ENCODE measurements around the gene SKIC8.

Gene SKIC8

DNA sequence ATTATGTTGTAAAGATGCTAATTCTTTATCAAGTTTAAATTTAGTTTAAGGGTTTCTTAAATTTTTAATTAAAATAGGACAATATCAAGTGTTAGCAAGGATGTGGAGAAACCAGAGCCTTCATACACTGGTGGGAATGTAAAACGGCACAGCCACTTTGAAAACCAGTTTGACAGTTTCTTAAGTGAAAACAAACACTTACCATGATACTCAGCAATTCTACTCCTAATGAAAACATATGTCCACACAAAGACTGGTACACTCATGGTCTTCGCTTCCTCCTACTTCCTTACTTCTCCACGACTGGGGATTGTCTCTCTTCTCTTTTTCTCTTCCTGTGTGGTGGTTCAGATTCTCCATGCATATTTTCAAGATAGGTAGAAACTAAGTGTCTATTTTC lies 9.2 kb downstream of the SKIC8 start:
- no peak for DNase-seq

DNA sequence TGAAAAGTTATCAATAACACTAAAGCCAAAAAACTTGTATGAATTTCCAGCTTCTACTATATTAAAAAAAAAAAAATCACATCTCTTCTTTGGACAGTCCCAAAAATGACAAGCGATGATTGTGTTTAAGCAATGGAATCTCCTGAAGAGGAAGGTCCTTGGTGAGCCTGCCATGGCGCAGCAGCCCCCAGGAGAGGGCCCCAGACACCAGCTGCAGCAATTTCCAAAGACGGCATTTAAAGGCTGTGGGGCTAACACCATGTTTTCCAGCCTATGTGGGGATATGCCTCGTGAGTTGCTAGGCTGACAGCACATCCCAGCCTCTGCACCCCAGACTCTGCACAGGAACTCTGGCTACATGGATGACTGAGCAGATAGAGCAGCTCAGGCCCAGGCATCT lies 14.7 kb downstream of the SKIC8 start:
- no peak for DNase-seq

DNA sequence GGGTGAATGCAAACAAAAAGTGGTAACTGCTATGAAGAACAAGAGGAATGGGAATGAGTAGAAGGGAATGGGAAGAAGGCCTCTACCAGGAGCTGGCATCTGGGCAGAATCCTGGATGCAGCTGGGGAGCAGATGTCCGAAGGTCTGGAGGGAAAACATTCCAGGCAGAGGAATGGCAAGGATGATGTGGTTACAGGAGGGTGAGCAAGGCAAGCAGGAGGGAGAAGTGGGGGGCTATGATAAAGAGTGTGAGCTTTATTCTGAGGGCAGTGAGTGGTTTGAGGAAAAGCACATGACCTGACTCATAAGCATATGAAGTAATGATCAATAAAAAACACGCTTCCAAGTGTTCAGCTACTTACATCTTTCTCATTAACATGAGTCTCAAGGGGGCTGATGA lies 17.1 kb downstream of the SKIC8 start:
- no peak for DNase-seq

DNA sequence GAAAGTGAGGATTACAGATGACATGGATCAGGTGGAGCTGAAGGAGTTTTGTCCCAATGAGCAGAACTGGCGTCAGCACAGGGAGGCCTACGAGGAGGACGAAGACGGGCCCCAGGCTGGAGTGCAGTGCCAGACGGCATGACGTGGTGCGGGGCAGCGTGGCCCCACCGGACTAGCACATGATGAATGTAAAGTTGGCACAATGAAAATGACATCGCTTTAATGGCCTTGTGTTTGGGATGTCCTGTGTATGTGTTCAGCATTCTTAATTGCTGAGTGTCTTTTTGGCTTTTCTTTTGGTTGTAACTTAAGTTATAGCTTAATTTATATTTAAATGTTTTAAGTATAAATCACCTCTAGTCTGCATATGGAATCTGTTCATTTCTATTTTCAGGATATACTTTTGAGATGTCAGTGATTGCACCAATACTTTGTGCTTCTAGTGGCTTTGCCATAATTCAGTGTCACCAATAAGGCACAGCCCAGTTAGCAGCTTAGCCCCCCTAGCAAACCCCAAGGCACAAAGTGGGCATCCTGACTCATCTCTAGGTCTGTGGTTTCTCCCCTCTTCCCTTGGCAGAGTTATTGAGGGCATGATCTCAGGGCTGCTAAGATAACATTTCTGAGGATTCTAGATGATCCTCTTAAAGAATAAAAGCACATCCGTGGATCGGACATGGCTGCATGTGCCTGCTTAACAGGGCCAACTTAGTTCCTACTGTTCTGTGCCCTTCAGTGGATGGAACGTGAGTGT lies 18.9 kb downstream of the SKIC8 start:
- DNase-seq, result no peak

DNA sequence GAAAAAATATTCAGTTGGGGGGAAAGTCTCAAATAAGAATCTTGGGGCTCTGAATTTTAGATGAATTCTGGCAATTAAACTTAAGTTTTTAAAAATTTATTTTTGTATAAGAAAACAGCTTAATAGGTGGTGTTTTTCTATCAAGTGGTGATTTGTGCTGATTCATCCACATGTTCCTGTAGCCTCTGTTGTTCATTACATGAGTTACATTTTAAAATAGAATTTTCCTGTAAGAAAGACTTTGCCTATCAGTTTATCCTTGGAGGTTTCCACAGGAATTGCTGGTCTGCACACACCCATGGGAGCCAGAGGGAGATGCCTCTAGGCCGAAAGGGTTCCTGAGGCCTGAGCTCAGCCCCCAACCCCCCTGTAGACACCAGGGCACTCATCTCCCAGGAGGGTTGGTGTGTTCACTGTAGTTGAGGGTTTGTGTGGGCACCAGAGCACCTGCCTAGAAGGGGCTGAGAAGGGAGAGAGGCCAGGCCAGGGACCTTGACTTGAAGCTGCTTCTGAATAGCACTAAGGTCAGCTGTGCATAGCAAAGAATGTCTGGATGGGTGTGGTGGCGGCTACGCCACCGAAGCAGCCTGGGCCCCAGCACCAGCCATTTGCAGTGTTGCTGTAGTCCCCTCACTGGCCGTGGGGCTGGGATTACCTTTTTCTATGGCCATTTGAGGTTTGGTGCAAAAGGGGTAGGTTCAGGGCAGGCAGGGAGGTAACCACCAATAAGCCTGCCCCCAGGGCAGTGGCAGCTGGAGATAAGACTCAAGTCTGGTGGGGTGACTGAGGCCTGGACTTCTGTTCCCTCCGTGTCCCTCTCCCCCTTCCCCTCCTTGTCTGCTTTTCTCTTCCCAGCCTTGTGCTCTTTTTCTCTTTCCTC lies 23.1 kb downstream of the SKIC8 start:
- DNase-seq, result no peak

DNA sequence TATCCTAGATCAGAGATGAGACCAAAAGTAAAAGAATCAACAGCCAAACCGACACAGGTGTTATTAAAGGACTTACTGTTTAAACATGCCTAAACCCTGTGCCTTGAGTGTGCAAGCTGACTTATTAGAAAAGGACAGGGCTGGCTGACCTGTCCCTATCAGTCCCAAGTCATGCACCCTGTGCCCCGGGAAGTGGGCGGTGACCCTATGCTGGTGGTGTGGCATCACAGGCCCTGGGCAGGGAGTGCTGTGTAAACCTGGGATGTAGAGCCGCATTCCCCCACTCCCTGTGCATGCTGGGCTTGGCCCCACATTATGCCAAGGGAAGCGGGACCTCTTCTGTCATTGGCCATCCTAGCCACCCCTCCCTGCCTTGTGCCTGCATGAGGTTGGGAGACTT lies 24.4 kb downstream of the SKIC8 start:
- DNase-seq, result no peak

DNA sequence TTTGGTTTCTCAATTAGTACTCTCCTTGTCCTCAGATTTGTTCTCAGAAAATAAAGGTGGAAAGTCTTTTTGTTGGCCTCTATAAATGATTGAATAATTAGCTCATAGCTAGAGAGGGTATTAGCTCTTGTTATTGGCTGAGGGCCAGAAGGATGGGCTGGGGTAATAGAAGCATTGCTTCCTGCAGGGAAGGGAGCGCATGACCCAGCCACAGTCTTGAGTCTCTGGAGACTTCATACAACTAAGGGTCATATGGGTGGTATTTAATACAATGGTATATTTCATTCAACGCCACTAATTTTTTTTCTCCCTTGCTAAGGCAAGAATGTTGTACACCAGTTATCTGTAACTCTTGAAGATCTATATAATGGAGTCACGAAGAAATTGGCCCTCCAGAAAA lies 26.6 kb downstream of the SKIC8 start:
- no peak for DNase-seq

DNA sequence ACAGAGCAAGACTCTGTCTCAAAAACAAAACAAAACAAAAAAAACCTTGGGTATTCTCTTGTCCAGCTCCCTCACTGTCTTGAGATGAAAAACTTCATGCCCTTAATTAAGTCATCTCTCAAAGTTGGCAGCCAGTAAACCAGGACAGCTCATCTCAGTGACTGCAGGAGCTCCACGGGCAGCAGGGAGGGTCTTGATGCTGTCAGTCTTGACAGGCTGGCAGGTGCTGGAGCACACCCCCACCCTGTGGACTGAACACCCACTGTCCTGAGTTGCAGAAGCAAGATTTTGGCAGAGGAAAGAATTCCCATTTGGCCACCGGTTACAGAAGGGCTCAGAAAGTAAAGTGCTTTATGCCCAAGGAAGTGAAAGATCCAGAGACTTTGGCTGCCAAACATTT lies 27.1 kb downstream of the SKIC8 start:
- no peak for DNase-seq

DNA sequence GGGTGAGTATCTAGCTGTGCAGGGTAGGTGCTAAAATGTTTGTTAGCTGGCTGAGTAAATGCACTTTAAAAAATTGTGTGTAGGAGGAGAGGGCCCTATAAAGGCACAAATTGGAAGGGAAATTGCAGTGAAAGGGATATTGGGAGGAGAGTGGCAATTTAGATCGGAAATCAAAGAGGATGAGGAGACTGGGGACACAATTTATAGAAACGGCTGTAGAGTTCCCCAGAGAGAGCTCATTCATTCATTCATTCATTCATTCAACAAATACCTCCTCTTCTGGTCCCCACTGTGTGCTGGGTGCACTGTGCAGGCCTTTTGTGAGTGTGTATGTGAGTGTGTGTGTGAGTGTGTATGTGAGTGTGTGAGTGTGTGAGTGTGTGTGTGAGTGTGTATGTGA lies 32.6 kb downstream of the SKIC8 start:
- no peak for DNase-seq

DNA sequence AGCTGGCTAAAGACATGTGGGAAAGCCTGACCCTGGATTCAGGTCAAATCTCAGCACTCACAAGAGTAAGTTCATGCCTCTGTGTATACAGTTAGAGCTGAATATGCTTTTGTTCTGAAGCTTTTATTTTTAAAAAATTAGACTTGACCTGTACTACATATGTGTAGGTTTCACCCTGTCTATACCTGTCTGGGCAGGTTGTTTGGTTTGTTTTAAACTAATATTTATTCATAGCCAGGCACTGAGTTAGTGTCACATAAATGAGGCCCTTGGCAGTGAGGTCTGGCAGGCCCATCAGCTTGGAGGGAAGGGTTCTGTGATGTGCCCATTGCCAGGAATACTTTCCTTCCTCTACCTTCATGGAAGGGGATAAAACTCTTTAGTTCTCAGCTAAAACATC lies 33.2 kb downstream of the SKIC8 start:
- DNase-seq, result no peak

DNA sequence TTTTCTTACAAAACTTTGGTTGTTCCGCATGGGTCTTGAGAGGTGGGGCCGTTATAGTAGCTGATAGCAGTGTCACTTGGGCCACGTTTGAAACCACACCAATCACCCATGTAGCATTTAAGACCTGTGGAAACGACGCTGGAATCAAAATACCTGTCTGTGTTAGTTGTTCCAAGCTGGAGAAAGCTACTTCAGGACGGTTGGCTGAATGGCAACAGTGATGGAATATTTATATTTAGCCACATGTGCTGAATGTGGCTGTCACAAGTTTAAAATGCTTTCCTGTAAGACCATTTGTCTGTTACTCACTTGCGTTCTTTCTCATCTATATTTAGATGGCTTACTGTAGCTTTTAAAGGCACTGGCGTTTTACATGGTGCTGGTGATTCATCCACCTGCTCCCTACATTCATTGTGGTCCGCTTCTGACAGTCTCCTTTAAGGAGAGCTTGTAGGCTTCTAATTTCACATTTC lies 33.6 kb downstream of the SKIC8 start:
- no peak for DNase-seq

DNA sequence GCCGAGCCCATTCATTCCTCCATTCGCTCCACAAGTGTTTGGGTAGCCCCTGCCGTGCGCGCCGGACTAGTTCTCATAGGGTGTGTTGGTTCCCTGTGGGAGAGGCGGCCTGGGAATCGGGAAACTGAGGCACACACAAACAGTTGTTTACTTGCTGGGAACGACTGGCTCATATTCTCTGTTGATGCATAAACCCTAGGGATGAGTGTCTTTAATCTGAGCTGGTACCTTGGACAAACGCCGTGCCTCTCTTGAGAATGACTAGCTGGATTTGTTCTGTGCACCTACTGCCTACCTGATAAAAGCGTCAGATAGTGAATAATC lies 34.3 kb downstream of the SKIC8 start:
- no peak for DNase-seq

DNA sequence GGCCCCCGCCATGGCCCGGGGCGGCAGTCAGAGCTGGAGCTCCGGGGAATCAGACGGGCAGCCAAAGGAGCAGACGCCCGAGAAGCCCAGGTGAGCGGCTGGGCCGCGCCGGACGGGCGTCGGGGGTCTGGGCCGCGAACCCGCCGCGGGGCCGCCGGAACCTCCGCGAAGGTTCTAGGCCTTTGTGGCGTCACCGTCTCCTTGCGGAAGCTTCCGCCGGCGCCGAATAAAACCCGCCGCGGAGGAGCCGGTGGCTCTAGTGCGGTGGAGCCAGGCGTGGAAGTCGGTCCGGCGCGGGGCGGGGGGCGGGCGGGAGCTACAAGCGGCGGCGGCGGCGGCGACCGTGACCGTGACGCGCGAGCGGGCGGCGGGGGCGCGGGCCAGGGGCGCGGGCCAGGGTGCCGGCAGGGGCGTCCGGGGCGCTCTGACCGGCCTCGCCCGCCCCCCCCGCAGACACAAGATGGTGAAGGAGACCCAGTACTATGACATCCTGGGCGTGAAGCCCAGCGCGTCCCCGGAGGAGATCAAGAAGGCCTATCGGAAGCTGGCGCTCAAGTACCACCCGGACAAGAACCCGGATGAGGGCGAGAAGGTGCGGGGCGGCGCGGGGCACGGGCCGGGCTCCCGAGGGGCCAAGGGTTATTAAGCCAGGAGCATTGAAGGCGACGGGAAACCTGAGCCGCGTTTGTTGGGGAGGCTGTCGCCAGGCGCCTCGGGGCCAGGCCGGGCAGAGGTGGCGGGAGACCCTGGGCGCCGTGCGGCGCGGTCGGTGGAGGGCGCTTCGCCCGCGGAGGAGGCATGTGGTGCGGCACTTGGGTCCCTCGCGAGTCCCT lies 34.9 kb downstream of the SKIC8 start, which contains the start of gene DNAJA4:
Gene DNAJA4 (plus strand): TSS at position 259 of the 833 bp plus-strand sequence. CDS start 202 bp downstream, at position 461.
- DNase-seq, result peak; percentile 65

DNA sequence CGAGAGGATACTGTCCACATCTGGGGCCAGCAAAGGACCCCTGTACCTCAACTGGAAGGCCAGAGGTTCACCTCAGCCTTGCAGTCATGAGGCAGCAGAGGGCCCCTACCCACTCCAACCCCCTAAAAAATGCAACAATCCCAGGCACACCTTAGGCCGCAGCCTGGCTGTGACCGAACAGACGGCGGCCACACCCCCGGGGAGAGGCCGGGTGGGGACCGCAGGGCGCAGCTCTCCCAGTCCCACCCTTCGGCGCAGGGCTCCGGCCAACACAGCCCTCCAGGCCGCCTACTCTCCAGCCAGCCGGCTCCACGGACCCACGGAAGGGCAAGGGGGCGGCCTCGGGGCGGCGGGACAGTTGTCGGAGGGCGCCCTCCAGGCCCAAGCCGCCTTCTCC lies 35.5 kb downstream of the SKIC8 start:
- DNase-seq, result no peak

DNA sequence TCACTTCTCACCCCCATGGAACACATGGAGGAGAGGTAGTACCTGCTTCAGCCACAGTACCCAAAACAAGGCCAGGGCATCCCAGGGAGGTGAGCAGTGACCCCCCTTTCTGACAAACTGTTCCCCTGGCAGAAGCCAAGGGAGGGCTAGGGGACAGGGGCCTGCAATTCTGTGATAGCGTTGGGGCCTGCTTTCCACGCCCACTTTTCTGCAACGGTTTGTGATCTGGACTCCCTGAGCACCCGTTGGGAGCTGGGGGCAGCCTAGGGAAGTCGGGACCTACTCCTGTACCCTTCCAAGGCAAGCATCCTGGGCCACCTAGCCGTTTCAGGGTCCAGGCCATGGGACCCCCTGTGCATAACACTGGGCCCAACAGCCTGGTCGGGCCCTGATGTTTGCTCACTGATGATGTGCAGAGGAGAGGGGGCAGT lies 36.0 kb downstream of the SKIC8 start:
- no peak for DNase-seq

DNA sequence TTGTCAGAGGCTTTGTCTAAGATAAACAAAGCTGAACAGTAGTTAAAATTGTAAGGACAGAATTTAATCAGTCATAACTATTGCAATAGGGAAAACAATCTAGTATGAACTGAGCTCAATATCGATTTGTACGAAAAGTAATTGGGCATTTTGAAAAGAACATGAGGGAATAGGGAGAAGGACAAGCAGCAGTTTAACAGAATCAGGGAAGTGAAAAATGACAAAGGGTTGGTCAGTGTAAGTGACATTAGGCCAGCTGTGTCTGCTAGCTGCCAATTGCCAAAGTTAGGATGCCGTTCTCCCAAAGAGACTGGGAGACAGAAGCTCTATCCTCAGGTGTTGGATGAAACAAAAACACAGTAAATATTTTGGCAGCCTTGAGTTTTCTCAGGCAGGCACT lies 38.3 kb downstream of the SKIC8 start:
- DNase-seq, result no peak

DNA sequence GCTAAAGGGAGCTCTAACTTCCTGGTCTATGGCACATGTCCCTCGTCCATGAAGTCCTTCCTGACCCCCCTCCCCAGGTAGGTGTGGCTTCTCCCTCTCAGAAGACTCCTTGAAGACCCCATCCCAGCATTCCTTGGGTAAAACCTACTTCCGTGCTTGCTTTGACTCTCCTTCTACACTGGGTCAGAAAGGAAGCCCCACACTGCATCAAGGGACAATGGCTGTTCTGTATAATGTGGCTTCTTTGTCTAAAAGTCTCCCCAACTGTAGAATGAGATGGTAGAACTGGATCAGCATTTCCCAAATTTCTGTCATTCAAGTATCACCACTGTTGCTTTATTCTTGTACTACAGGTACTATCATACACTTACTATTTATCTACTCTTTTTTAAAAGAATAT lies 38.9 kb downstream of the SKIC8 start:
- DNase-seq, result no peak

DNA sequence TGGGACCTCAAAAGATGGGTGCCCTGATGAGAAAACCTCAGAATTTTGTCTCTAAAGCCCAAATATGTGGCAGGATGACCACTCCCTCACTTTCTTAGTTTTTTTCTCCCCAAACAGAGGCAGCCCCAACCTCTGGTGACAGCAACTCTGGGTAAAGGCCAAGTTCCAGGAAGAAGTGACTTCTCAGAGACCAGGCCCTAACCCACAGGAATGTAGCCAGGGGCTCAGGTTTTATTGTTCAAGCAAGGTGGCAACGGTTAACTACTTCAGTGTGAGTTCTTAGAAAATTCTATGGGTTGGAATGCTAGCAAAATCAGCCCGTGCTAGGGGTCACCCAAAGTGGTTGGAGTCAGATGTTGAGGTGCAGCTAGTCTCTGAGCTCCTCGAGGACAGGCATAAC lies 40.2 kb downstream of the SKIC8 start:
- no peak for DNase-seq

DNA sequence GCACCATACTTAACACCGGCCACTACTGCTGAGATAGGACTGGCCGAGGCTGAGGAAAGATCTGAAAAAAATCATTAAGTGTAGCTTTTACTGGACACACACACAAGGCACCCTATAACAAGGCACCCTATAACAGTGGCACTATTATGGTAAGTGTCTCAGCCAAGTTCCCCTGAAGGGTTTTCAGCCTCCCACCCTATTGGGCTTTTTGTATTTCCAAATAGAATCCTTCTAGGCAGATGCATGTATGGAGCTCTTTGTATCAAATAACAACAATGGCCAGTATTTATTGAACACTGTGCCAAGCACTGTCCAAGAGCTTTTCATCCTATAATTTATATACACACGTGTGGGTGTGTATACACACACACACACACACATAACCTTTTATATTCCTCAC lies 41.7 kb downstream of the SKIC8 start:
- no peak for DNase-seq

DNA sequence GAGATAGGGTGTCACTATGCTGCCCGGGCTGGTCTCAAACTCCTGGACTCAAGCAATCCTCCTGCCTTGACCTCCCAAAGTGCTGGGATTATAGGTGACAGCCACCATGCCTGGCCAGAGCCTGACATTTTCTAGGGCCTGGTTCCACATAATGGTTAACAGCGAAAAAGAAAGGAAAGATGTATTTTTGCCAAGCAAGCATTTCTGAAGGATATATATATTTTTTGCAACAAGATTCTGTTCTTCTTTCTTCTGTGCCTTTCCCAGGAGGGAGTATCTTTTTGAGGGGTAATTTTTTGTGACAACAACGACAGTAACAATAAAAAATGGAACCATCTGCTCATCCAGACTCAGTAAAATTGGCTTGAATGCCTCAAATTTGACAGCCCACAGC lies 43.4 kb downstream of the SKIC8 start:
- no peak for DNase-seq

DNA sequence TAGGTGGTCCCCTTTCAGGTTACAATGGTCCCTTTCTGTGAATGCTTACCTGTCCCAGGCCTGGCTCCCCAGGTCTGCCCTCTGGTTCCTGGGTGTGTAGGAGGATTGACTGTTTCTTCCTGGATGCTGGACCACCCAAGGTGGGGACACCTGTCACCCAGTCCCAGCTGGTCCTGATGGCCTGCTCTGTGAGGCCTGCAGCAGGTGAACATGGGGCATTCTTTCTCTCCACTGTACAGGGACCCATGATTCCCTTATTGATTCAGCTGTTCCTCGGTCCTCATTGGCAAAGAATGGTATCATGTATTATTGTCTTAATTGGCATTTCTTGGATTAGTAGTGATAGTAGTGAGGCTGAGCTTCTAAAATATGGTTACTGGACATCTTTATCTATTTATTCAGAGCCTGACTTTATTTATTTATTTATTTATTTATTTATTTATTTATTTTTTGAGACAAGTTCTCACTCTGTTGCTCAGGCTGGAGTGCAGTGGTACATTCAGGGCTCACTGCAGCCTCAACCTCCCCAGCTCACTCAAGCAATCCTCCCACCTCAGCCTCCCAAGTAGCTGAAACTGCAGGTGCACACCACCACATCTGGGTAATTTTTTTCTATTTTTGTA lies 43.9 kb downstream of the SKIC8 start:
- DNase-seq, result no peak

DNA sequence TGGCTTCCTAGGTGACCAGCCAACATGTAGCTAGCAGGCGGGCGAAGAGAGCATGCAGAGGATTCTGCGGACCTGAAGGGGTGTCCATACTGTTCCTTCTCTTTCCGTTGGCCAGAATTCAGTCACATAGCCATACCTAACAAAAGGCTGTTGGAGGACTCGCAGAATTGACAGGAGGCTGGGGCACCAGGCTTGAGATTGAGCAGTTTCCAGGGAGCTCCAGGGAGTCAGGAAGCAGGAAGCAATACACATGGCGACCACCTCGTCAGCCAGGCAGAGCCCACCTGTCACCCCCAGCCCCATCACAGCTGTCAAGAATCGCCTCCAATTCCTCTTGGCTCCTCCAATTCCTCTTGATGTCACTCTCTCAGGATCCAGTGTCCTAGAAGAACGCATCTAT lies 48.3 kb downstream of the SKIC8 start:
- no peak for DNase-seq

DNA sequence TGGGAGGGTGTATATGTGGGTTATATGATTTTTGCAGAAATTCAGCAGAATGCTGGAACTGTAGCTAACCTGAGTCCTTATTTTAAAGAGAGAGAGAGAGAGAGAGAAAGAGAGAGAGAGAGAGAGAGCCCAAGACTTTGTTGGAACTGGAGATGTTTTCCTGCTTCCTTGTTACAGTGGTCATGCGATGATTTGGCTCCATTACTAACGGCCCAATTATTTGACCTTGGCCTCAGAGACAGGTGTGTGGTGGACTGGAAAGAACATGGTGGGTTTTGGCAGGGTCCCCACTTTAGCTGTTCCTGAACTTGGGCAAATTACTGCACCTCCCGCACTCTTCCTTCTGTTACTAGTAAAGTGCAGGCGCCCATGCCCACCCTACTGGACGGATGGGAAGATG lies 50.3 kb downstream of the SKIC8 start:
- DNase-seq, result no peak
